Retinal pigment epithelial cell (primary cell): ENCODE data around the gene VENTX.

Source experiments
- DNase-seq: peaks from one replicate; pipeline ENCODE4 v3.0.0-alpha.2; 2010; ENCODE audit warnings: low read depth
- H3K4me3 ChIP-seq: 2 replicates; pipeline ENCODE4 v1.5.1; 2011; ENCODE audit warnings: mild to moderate bottlenecking, low read length, control low read depth, moderate library complexity
- TF ChIP-seq, protein P1 (sequence below): conservative IDR thresholded peaks from 2 replicates; pipeline ENCODE4 v1.5.1; 2011; ENCODE audit warnings: low read depth, low read length, control low read depth, inconsistent platforms

Gene VENTX

DNA sequence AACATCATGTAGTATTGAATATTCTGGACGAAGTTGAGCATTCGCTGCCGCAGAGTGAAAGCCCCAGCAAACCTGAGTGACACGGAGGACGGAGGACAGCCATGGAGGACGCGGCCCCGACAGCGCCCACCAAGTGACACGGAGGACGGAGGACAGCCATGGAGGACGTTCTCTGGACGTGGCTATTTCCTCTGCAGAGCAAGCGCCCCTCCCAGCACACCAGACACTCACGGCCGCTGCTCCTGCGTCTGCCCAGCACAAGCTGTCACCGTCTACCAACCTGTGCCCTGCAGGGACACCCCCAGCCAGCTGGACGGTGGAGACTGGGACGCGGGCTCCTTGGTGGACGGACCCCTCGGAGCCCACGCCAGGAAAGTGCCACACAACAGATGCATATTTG, 46.3 kb downstream of the VENTX start:
- H3K4me3 ChIP-seq, result no peak overlapping the region
- TF ChIP-seq, protein P1, sequence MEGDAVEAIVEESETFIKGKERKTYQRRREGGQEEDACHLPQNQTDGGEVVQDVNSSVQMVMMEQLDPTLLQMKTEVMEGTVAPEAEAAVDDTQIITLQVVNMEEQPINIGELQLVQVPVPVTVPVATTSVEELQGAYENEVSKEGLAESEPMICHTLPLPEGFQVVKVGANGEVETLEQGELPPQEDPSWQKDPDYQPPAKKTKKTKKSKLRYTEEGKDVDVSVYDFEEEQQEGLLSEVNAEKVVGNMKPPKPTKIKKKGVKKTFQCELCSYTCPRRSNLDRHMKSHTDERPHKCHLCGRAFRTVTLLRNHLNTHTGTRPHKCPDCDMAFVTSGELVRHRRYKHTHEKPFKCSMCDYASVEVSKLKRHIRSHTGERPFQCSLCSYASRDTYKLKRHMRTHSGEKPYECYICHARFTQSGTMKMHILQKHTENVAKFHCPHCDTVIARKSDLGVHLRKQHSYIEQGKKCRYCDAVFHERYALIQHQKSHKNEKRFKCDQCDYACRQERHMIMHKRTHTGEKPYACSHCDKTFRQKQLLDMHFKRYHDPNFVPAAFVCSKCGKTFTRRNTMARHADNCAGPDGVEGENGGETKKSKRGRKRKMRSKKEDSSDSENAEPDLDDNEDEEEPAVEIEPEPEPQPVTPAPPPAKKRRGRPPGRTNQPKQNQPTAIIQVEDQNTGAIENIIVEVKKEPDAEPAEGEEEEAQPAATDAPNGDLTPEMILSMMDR, result no peak
- no peak for DNase-seq

DNA sequence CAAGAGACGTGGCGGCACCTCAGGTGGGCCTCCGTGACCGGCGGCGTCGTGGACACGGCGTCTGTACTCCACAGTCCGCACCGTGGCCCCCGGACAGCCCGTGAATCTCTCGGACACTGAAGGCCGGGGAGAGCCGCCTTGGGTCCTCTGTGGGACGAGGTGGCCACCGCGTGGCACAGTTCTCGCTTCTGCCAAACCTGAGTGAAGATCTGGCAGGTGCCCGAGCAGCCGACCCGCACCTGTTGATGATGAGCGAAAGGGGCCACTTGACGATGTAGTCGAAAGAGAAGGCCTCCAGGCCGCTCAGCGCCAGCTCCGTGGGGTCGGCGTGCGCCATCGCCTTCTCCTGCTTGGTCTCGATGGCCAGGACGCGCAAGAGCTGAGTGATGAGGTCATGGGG, 47.6 kb downstream of the VENTX start:
- DNase-seq, result no peak
- TF ChIP-seq, protein P1, result no peak
- no peak overlapping the region for H3K4me3 ChIP-seq

DNA sequence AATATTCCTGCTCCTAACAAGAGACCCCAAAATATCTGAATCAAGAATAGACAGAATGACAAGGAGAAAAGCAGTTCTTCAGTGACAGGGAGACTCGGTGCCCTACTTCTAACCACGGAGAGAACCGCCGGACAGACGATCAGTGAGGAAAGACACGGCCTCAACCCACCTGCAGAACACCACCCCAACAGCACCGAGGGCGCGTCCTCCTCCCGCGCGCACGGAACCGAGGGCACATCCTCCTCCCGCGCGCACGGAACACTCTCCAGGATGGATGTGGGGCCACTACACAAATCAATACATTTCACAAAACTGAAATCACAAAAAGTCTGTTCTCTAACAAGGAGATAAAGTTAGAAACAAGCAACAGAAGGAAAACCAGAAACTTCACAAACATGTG, 48.7 kb downstream of the VENTX start:
- TF ChIP-seq, protein P1, result no peak
- no peak for DNase-seq
- no peak overlapping the region for H3K4me3 ChIP-seq

DNA sequence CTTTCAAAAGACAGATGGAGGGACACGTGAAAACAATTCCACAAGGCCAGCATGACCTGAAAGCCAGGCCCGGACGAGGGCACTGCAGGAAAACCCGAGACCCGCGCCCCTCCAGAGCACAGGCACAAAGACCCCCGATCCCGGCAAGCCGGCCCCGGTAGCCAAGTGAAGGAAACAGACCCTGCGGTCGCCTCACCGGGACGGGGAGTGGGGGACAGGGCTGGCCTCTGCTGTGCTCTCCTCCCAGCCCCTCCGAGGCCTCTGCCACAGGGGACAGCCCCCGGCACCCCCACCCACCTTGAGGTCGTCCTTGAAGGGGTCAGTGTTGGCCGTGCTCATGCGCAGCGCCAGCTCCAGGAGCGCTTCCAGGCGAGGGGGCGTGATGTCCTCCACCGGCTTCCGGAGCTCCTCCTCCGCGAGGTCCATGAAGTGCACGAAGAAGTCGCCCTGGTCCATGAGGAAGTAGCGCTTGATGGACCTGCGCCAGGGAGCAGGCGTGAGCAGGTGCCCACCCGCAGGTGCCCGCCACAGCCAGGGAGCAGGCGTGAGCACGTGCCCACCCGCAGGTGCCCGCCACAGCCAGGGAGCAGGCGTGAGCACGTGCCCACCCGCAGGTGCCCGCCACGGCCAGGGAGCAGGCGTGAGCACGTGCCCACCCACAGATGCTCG, 50.3 kb downstream of the VENTX start:
- H3K4me3 ChIP-seq, result no peak overlapping the region
- DNase-seq, result no peak
- TF ChIP-seq, protein P1, result no peak

DNA sequence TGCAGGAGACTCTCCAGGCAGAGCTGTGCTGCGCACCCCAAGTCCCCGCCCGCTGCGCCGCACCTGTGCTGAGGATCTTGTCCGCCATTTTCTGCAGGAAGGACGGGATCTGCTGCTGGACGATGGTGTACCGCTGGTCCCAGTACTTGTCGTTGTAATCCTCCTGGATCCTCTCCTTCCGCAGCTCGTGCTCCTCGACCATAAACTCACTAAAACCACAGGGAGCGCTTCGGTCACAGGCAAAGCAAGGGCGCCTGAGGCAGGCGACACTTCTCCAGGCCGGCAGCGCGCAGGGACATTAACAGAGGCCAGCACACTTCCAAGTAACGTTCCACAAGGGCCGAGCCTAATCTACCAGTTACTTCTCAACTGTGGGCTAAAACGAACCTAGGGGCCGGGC, 52.1 kb downstream of the VENTX start:
- no peak for DNase-seq
- H3K4me3 ChIP-seq, result no peak overlapping the region
- TF ChIP-seq, protein P1, result no peak
